Measurements from ENCODE around the gene REEP6.
A peak's percentile ranks its signal among the peaks of the same experiment; 100 is the strongest.

REEP6 gene

DNA sequence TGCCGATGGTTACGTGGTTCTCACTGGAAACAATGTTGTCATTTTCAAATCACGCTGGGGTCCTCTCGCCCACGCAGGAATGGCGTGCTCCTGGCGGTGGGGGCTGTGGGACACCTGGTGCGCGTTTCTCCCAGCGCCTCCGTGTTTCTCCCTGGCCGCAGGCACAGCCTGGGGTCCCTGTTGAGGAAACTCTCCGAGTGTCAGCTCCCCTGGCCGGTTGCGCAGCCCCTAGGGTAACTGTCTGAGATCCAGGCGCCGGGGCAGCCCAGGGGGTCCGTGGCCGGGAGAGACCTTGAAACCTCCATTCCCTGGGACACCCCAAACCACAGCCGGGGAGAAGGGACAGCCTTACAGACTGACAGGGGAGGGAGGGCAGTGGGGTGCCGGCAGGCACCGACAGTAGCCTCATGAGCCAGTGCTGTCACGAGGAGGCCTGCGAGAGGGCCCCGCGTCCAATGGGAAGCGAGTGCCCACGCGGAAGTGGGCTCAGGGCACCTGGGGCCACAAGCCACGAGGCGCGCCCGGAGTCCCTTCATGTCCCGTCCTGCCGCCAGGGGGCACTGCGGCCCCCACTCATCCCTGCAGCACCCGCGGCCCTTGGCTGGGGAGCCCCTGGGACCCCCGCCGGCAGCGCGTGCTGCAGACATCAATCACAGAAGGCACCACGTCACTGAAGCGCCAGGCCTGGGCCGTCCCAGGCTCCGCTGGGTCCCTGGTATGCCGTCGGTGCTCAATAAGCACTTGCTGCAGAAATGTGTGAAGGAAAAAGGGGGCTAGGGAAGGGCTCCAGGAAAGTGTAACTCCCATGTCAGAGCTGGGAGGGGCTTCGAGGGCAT, 12.3 kb downstream of the REEP6 start:
- no peak overlapping the region; the same call in none of the 2 replicates for H3K4me3 ChIP-seq (ENCODE audit: low read length)
- DNase-seq (ENCODE audit: low read depth) = peak; percentile 25
- TF ChIP-seq, protein P1, sequence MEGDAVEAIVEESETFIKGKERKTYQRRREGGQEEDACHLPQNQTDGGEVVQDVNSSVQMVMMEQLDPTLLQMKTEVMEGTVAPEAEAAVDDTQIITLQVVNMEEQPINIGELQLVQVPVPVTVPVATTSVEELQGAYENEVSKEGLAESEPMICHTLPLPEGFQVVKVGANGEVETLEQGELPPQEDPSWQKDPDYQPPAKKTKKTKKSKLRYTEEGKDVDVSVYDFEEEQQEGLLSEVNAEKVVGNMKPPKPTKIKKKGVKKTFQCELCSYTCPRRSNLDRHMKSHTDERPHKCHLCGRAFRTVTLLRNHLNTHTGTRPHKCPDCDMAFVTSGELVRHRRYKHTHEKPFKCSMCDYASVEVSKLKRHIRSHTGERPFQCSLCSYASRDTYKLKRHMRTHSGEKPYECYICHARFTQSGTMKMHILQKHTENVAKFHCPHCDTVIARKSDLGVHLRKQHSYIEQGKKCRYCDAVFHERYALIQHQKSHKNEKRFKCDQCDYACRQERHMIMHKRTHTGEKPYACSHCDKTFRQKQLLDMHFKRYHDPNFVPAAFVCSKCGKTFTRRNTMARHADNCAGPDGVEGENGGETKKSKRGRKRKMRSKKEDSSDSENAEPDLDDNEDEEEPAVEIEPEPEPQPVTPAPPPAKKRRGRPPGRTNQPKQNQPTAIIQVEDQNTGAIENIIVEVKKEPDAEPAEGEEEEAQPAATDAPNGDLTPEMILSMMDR (conservative IDR thresholded peaks at IDR 0.05; ENCODE audit: low read length) = peak; percentile 57

GRCh38 chr19:1503925-1504773, 13.2 kb downstream of the REEP6 start:
- no peak for DNase-seq (ENCODE audit: low read depth)
- TF ChIP-seq, protein P1 (conservative IDR thresholded peaks at IDR 0.05; ENCODE audit: low read length) = no peak
- H3K4me3 ChIP-seq (ENCODE audit: low read length) = no peak overlapping the region

DNA sequence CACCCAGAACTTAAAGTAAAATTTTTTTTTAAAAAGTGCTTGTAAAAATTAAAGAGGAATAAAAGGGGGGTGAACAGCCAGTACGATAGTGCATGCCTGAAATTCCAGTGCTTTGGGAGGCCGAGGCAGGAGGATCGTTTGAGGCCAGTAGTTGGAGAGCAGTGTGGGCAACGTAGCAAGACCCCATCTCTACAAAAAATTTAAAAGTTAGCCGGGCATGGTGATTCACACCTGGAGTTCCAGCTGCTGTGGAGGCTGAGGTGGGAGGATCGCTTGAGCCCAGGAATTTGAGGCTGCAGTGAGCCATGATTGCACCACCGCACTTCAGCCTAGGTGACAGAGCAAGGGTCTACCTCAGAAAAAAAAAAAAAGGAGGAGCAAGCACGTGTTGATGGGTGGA, 14.0 kb downstream of the REEP6 start:
- DNase-seq (ENCODE audit: low read depth) = no peak
- TF ChIP-seq, protein P1 (conservative IDR thresholded peaks at IDR 0.05; ENCODE audit: low read length) = no peak
- no peak overlapping the region for H3K4me3 ChIP-seq (ENCODE audit: low read length)

GRCh38 chr19:1505991-1506881, 15.3 kb downstream of the REEP6 start:
- DNase-seq (ENCODE audit: low read depth) = no peak
- TF ChIP-seq, protein P1 (conservative IDR thresholded peaks at IDR 0.05; ENCODE audit: low read length) = no peak
- H3K4me3 ChIP-seq (ENCODE audit: low read length) = no peak overlapping the region

DNA sequence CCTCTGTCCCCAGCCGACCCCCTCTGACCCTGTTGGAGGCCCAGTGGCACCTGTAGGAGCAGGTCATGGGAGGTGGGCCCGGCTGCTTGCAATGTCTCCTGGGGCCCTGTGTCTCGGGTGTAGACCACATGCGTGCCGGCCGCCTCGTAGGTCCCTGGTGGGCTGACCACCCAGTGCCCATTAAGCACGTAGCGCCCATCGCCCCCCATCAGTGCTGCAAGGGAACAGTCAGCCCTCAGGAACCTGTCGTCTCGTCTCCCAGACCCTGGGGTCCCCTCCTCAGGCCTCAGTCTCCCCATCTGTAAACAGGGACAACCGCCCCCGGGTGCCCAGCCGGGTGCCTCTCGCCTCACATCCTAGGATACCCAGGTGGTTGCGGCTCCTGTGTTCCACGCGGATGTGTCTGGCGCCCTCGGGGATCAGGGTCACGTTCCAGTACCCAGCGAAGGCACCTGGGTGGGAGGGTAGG, 16.2 kb downstream of the REEP6 start:
- no peak for DNase-seq (ENCODE audit: low read depth)
- TF ChIP-seq, protein P1 (conservative IDR thresholded peaks at IDR 0.05; ENCODE audit: low read length) = no peak
- H3K4me3 ChIP-seq (ENCODE audit: low read length) = peak overlapping the region; percentile 28

GRCh38 chr19:1507763-1508506, 17.0 kb downstream of the REEP6 start:
- TF ChIP-seq, protein P1 (conservative IDR thresholded peaks at IDR 0.05; ENCODE audit: low read length) = no peak
- peak; percentile 94 for DNase-seq (ENCODE audit: low read depth)
- H3K4me3 ChIP-seq (ENCODE audit: low read length) = peak overlapping the region; percentile 64
